BJ (cell line): ENCODE data around the gene EIF2S1. TPM values are rescaled to one million over a fixed set of nuclear protein-coding genes. Genes with fewer than 3 reads are reported as not detected.
"Not testable (repeated sequence)": the region's sequence is repeated elsewhere in the genome, so short reads cannot be mapped to it uniquely, and the experiment has no call there.

Experiments
- CTCF ChIA-PET: fragments of 350-600 bp; formaldehyde crosslinking; extraction: SDS; loops from one replicate; lab custom pipeline; 2021; ENCODE audit warnings: antibody characterized with exemption, inconsistent platforms; lab: Yijun Ruan, JAX
- POLR2A ChIA-PET: fragments of 300-600 bp; sonication (Branson Sonifier 250); formaldehyde crosslinking; extraction: SDS; loops from one replicate; lab custom pipeline; 2021; ENCODE audit warnings: antibody characterized with exemption; lab: Charles Lee
- DNase-seq: peaks from one replicate; pipeline ENCODE4 v3.0.0-alpha.2; 2011; ENCODE audit warnings: low read depth
- H3K27me3 ChIP-seq: 2 replicates; pipeline ENCODE4 v1.6.0; 2011; ENCODE audit warnings: low read length; ENCODE audit not compliant: control insufficient read depth, insufficient read depth
- H3K36me3 ChIP-seq: 2 replicates; pipeline ENCODE4 v1.5.1; 2011; ENCODE audit warnings: low read length; ENCODE audit not compliant: control insufficient read depth, insufficient read depth
- H3K4me3 ChIP-seq: 2 replicates; pipeline ENCODE4 v1.5.1; 2011; ENCODE audit warnings: low read depth, mild to moderate bottlenecking, control low read depth, low read length
- polyA minus RNA-seq: library from RNA; depleted of rRNA, polyadenylated mRNA; stranded (reverse); fragments of >200 nt; gene quantifications from 2 replicates; pipeline ENCODE4 v1.2.3, GENCODE V29; 2011; rRNA and poly(A)+ RNA removed
- polyA plus RNA-seq: library from polyadenylated mRNA; depleted of rRNA; stranded (reverse); fragments of >200 nt; gene quantifications from 2 replicates; pipeline ENCODE4 v1.2.3, GENCODE V29; 2011; rRNA removed
- TF ChIP-seq, protein P1 (sequence below): IDR thresholded peaks from 2 replicates; pipeline ENCODE4 v1.5.1; 2011; ENCODE audit warnings: low read depth, mild to moderate bottlenecking, control low read depth, inconsistent platforms, low read length, moderate library complexity; ENCODE audit not compliant: insufficient read depth

Gene EIF2S1
- 34.4 and 116 TPM in 2 replicates for polyA plus RNA-seq
- 33.1 and 37.3 TPM in 2 replicates for polyA minus RNA-seq

- POLR2A ChIA-PET, result interaction anchor here (0.6 to 0.8 kb wide), 2 partner anchors 51 to 164 kb away, joined by 3 read pairs; no protein-coding TSS in a partner anchor
- H3K27me3 ChIP-seq, result no peaks in the 10 kb centered on the region
- CTCF ChIA-PET, result interaction anchor here (0.5 to 2.0 kb wide), 25 partner anchors 9 to 1623 kb away, joined by 3 to 14 read pairs (median 3); no protein-coding TSS in a partner anchor
- H3K36me3 ChIP-seq, result no peaks in the 10 kb centered on the region; the same call in 1 of the 2 replicates
- TF ChIP-seq, protein P1, sequence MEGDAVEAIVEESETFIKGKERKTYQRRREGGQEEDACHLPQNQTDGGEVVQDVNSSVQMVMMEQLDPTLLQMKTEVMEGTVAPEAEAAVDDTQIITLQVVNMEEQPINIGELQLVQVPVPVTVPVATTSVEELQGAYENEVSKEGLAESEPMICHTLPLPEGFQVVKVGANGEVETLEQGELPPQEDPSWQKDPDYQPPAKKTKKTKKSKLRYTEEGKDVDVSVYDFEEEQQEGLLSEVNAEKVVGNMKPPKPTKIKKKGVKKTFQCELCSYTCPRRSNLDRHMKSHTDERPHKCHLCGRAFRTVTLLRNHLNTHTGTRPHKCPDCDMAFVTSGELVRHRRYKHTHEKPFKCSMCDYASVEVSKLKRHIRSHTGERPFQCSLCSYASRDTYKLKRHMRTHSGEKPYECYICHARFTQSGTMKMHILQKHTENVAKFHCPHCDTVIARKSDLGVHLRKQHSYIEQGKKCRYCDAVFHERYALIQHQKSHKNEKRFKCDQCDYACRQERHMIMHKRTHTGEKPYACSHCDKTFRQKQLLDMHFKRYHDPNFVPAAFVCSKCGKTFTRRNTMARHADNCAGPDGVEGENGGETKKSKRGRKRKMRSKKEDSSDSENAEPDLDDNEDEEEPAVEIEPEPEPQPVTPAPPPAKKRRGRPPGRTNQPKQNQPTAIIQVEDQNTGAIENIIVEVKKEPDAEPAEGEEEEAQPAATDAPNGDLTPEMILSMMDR, result peak; percentile 95
- H3K4me3 ChIP-seq, result peak within 1 kb of the TSS; percentile 85
- DNase-seq, result peak; percentile 97
Observed at GRCh38 chr14:67359775-67360469, at the start of gene EIF2S1, which contains the start of gene ATP6V1D. Gene EIF2S1, plus strand, starts transcription at chr14:67360328. Its CDS starts 4,440 bp downstream, at chr14:67364768. Gene ATP6V1D, minus strand, starts transcription at chr14:67359804. Its CDS starts 106 bp downstream, at chr14:67359698.

DNA sequence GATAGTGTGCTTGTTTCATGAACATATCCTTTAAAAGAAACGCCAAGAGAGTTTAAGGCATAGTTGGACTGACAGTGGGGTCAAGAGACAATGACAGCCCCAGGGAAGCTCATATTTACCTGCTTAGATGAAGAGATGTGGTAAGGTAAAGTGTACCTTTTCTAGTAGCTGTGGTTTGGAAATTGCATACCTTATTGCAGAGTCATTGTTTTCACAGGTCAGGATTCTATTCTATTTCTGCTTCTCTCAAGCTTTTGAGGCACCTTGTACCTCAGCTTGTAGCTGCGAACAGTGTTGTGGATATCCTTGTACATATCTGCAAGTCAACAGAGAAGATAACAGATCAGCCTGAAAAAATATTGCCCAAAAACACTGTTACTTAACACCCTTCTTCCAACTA is 48.3 kb upstream of the EIF2S1 start:
- ChIA-PET CTCF (interaction anchor here (0.9 to 1.4 kb wide), 2 partner anchors 15 to 48 kb away, joined by 4 read pairs; partner anchors contain the start of genes ATP6V1D and EIF2S1), POLR2A (no interaction called here)
- Histone ChIP-seq H3K4me3 (no peak overlapping the region), H3K36me3 (peaks cover 2% of the 10 kb centered on the region), H3K27me3 (no peaks in the 10 kb centered on the region)
- TF ChIP-seq, protein P1, result no peak
- no peak for DNase-seq

- no peak overlapping the region for H3K4me3 ChIP-seq
- peaks cover 2% of the 10 kb centered on the region for H3K36me3 ChIP-seq
- TF ChIP-seq, protein P1, result no peak
- ChIA-PET POLR2A (no interaction called here), CTCF (interaction anchor here (1.0 kb wide), 1 partner anchor 8 kb away, joined by 4 read pairs; no protein-coding TSS in a partner anchor)
- DNase-seq, result no peak
- no peaks in the 10 kb centered on the region for H3K27me3 ChIP-seq
Observed at GRCh38 chr14:67313153-67313552, 47.0 kb upstream of the EIF2S1 start.

DNA sequence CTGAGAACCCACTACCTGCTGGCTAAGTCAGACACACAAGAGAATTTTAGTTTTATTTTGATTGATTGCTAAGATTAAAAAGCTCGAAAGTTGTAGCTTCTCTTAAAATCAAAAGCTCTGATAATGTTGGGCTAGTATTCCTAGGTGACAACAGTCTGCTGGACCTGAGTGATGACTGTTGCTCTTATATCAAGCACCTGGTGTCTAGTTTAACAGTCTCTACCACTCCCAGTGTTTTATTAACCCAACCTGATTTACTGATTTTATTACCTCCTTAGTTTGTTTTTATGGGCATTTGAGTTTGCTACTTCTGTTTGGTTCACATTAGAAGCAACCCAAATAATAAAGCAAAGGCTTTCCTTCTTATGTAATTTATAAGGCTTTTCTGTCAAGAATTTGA is 42.3 kb upstream of the EIF2S1 start:
- ChIA-PET CTCF (interaction anchor here (1.0 kb wide), 1 partner anchor 32 kb away, joined by 4 read pairs; no protein-coding TSS in a partner anchor), POLR2A (interaction anchor here (0.7 kb wide), 1 partner anchor 13 kb away, joined by 3 read pairs; no protein-coding TSS in a partner anchor)
- TF ChIP-seq, protein P1, result no peak
- Histone ChIP-seq H3K27me3 (no peaks in the 10 kb centered on the region), H3K36me3 (peaks cover 3% of the 10 kb centered on the region), H3K4me3 (no peak overlapping the region)
- DNase-seq, result no peak

GRCh38 chr14:67319142-67319541 is 41.0 kb upstream of the EIF2S1 start:
- H3K27me3 ChIP-seq, result no peaks in the 10 kb centered on the region
- no peak for DNase-seq
- peaks cover 3% of the 10 kb centered on the region for H3K36me3 ChIP-seq
- no peak overlapping the region for H3K4me3 ChIP-seq
- CTCF ChIA-PET, result interaction anchor here (0.6 to 0.8 kb wide), 2 partner anchors 33 to 72 kb away, joined by 3 read pairs; no protein-coding TSS in a partner anchor
- TF ChIP-seq, protein P1, result no peak
- POLR2A ChIA-PET, result interaction anchor here (0.6 kb wide), 1 partner anchor 98 kb away, joined by 6 read pairs; no protein-coding TSS in a partner anchor

GRCh38 chr14:67329666-67330065 is 30.5 kb upstream of the EIF2S1 start:
- DNase-seq, H3K36me3 ChIP-seq, CTCF ChIA-PET, H3K27me3 ChIP-seq, POLR2A ChIA-PET, H3K4me3 ChIP-seq: not testable (repeated sequence)
